ENCODE data around the gene TFCP2. TPM values are rescaled to one million over a fixed set of nuclear protein-coding genes. Genes with fewer than 3 reads are reported as not detected.

The TFCP2 gene
- total and polyA plus RNA-seq, 8 donors = 24.1 to 57.6 (median 53.3) TPM

- no peaks in the 10 kb centered on the region for H3K9me3 ChIP-seq
- peaks cover 0 to 28% of the 10 kb centered on the region in 2 donors for H3K36me3 ChIP-seq
- H3K4me3 ChIP-seq = peak within 1 kb of the TSS; percentile 76 to 85
- intact Hi-C loops (cut with DNase I) = no loop called here
- TF ChIP-seq CTCF (IDR thresholded peaks at IDR 0.05) = peak; percentile 83 to 94
- DNase-seq (peak; percentile 95 to 98 (median 97)), ATAC-seq (peak; percentile 98)
- H3K27me3 ChIP-seq = no peaks in the 10 kb centered on the region
- H3K27ac ChIP-seq = peak within 1 kb of the TSS; percentile 94 to 97
- peaks cover 16 to 32% of the 10 kb centered on the region in 2 donors for H3K4me1 ChIP-seq
Observed at GRCh38 chr12:51047655-51048540, 125.0 kb downstream of the TFCP2 start, which contains the start of gene LETMD1. TSS of gene LETMD1 (plus strand) at chr12:51048327. CDS start at chr12:51048357, 30 bp downstream.

Other genes starting within 250 kb of the TFCP2 start
- not detected for gene HIGD1C, start 220.6 kb downstream of the TFCP2 start, total RNA-seq
- gene HIGD1C, start 220.6 kb downstream of the TFCP2 start, polyA plus RNA-seq (ENCODE audit: insufficient read length in 6 of 6) = under 1 TPM in 5 of 6 donors, not detected in 1; 0.53 to 0.94 (median 0.56) TPM
- 100 to 1,000 TPM in 1 of 2 donors, 10 to 100 TPM in 1; 72.1 to 120 TPM for gene SLC11A2, start 146.8 kb downstream of the TFCP2 start, total RNA-seq
- gene SLC11A2, start 146.8 kb downstream of the TFCP2 start, polyA plus RNA-seq (ENCODE audit: insufficient read length in 6 of 6) = 10 to 100 TPM; 47.9 to 56.0 (median 51.3) TPM
- gene LETMD1, start 124.8 kb downstream of the TFCP2 start, total RNA-seq = 10 to 100 TPM; 46.8 to 61.0 TPM
- 100 to 1,000 TPM; 120 to 164 (median 136) TPM for gene LETMD1, start 124.8 kb downstream of the TFCP2 start, polyA plus RNA-seq (ENCODE audit: insufficient read length in 6 of 6)
- 10 to 100 TPM; 25.2 to 35.7 TPM for gene CSRNP2, start 89.5 kb downstream of the TFCP2 start, total RNA-seq
- gene CSRNP2, start 89.5 kb downstream of the TFCP2 start, polyA plus RNA-seq (ENCODE audit: insufficient read length in 6 of 6) = 10 to 100 TPM; 30.0 to 40.9 (median 34.6) TPM
- gene POU6F1, start 44.9 kb upstream of the TFCP2 start, total RNA-seq = 10 to 100 TPM; 11.6 to 12.6 TPM
- 10 to 100 TPM in 5 of 6 donors, 1 to 10 TPM in 1; 9.9 to 15.6 (median 11.9) TPM for gene POU6F1, start 44.9 kb upstream of the TFCP2 start, polyA plus RNA-seq (ENCODE audit: insufficient read length in 6 of 6)
- 100 to 1,000 TPM; 199 to 221 TPM for gene DAZAP2, start 65.7 kb upstream of the TFCP2 start, total RNA-seq
- 100 to 1,000 TPM; 184 to 224 (median 212) TPM for gene DAZAP2, start 65.7 kb upstream of the TFCP2 start, polyA plus RNA-seq (ENCODE audit: insufficient read length in 6 of 6)
- gene SMAGP, start 97.3 kb upstream of the TFCP2 start, total RNA-seq = 10 to 100 TPM; 24.1 to 35.6 TPM
- gene SMAGP, start 97.3 kb upstream of the TFCP2 start, polyA plus RNA-seq (ENCODE audit: insufficient read length in 6 of 6) = 10 to 100 TPM; 18.8 to 25.5 (median 23.6) TPM
- 10 to 100 TPM; 15.5 to 46.0 TPM for gene BIN2, start 151.0 kb upstream of the TFCP2 start, total RNA-seq
- gene BIN2, start 151.0 kb upstream of the TFCP2 start, polyA plus RNA-seq (ENCODE audit: insufficient read length in 6 of 6) = 1 to 10 TPM; 3.8 to 7.2 (median 5.8) TPM
- gene CELA1, start 173.5 kb upstream of the TFCP2 start, total RNA-seq = not detected
- not detected for gene CELA1, start 173.5 kb upstream of the TFCP2 start, polyA plus RNA-seq (ENCODE audit: insufficient read length in 6 of 6)
- gene GALNT6, start 218.3 kb upstream of the TFCP2 start, total RNA-seq = 10 to 100 TPM in 1 of 2 donors, 1 to 10 TPM in 1; 7.6 to 21.8 TPM
- gene GALNT6, start 218.3 kb upstream of the TFCP2 start, polyA plus RNA-seq (ENCODE audit: insufficient read length in 6 of 6) = 1 to 10 TPM; 1.8 to 3.5 (median 2.4) TPM